ENCODE data around the gene DDX42.

- TF ChIP-seq, protein P1, sequence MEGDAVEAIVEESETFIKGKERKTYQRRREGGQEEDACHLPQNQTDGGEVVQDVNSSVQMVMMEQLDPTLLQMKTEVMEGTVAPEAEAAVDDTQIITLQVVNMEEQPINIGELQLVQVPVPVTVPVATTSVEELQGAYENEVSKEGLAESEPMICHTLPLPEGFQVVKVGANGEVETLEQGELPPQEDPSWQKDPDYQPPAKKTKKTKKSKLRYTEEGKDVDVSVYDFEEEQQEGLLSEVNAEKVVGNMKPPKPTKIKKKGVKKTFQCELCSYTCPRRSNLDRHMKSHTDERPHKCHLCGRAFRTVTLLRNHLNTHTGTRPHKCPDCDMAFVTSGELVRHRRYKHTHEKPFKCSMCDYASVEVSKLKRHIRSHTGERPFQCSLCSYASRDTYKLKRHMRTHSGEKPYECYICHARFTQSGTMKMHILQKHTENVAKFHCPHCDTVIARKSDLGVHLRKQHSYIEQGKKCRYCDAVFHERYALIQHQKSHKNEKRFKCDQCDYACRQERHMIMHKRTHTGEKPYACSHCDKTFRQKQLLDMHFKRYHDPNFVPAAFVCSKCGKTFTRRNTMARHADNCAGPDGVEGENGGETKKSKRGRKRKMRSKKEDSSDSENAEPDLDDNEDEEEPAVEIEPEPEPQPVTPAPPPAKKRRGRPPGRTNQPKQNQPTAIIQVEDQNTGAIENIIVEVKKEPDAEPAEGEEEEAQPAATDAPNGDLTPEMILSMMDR (IDR thresholded peaks at IDR 0.05; ENCODE audit: low read length): no peak
- TF ChIP-seq EZH2 (optimal IDR thresholded peaks at IDR 0.05; ENCODE audit: low read depth, low read length): no peak
Observed at GRCh38 chr17:63854709-63855108, 80.7 kb downstream of the DDX42 start.

Data from MM.1S (cell line).